Measurements from ENCODE around the gene COL28A1.

Gene COL28A1

GRCh38 chr7:7535691-7536090 is at the start of gene COL28A1:
TSS of gene COL28A1 (minus strand) at chr7:7535873. CDS start at chr7:7532875, 2,998 bp downstream.
- no peak for DNase-seq
- TF ChIP-seq GATA1 (IDR thresholded peaks at IDR 0.05; ENCODE audit: low read depth, low read length) (no peak), POLR2A (IDR thresholded peaks at IDR 0.05; ENCODE audit: low read length) (no peak)

GRCh38 chr7:7584653-7585052 is 49.0 kb upstream of the COL28A1 start:
- TF ChIP-seq POLR2A (IDR thresholded peaks at IDR 0.05; ENCODE audit: low read length) (no peak), GATA1 (IDR thresholded peaks at IDR 0.05; ENCODE audit: low read depth, low read length) (no peak)
- DNase-seq, result peak; percentile 8 to 9

- peak in 1 of 2 experiments; percentile 8 for DNase-seq
- TF ChIP-seq POLR2A (IDR thresholded peaks at IDR 0.05; ENCODE audit: low read length) (no peak), GATA1 (IDR thresholded peaks at IDR 0.05; ENCODE audit: low read depth, low read length) (no peak)
These were observed 48.1 kb upstream of the COL28A1 start for GRCh38 chr7:7583731-7584130.

GRCh38 chr7:7582596-7582995 is 46.9 kb upstream of the COL28A1 start:
- peak; percentile 36 to 78 for DNase-seq
- TF ChIP-seq GATA1 (IDR thresholded peaks at IDR 0.05; ENCODE audit: low read depth, low read length) (no peak), POLR2A (IDR thresholded peaks at IDR 0.05; ENCODE audit: low read length) (no peak)

- TF ChIP-seq POLR2A (IDR thresholded peaks at IDR 0.05; ENCODE audit: low read length), result no peak
- TF ChIP-seq GATA1 (IDR thresholded peaks at IDR 0.05; ENCODE audit: low read depth, low read length), result no peak
- DNase-seq, result no peak
These were observed 46.0 kb upstream of the COL28A1 start for GRCh38 chr7:7581531-7582179.

GRCh38 chr7:7579638-7580037 is 44.0 kb upstream of the COL28A1 start:
- TF ChIP-seq POLR2A (IDR thresholded peaks at IDR 0.05; ENCODE audit: low read length) (no peak), GATA1 (IDR thresholded peaks at IDR 0.05; ENCODE audit: low read depth, low read length) (no peak)
- no peak for DNase-seq

GRCh38 chr7:7577888-7578287 is 42.2 kb upstream of the COL28A1 start:
- TF ChIP-seq POLR2A (IDR thresholded peaks at IDR 0.05; ENCODE audit: low read length) (no peak), GATA1 (IDR thresholded peaks at IDR 0.05; ENCODE audit: low read depth, low read length) (no peak)
- no peak for DNase-seq

- no peak for DNase-seq
- no peak for TF ChIP-seq POLR2A (IDR thresholded peaks at IDR 0.05; ENCODE audit: low read length)
- TF ChIP-seq GATA1 (IDR thresholded peaks at IDR 0.05; ENCODE audit: low read depth, low read length), result no peak
These were observed 40.7 kb upstream of the COL28A1 start for GRCh38 chr7:7576344-7576743.

GRCh38 chr7:7573701-7574100 is 38.0 kb upstream of the COL28A1 start:
- TF ChIP-seq POLR2A (IDR thresholded peaks at IDR 0.05; ENCODE audit: low read length), result no peak
- DNase-seq, result no peak

- TF ChIP-seq POLR2A (IDR thresholded peaks at IDR 0.05; ENCODE audit: low read length), result no peak
- no peak for TF ChIP-seq GATA1 (IDR thresholded peaks at IDR 0.05; ENCODE audit: low read depth, low read length)
- no peak for DNase-seq
These were observed 34.9 kb upstream of the COL28A1 start for GRCh38 chr7:7570584-7570983.

- no peak for DNase-seq
- TF ChIP-seq POLR2A (IDR thresholded peaks at IDR 0.05; ENCODE audit: low read length), result no peak
- TF ChIP-seq GATA1 (IDR thresholded peaks at IDR 0.05; ENCODE audit: low read depth, low read length), result no peak
These were observed 33.9 kb upstream of the COL28A1 start for GRCh38 chr7:7569615-7570014.

GRCh38 chr7:7569081-7569527 is 33.4 kb upstream of the COL28A1 start:
- TF ChIP-seq GATA1 (IDR thresholded peaks at IDR 0.05; ENCODE audit: low read depth, low read length), result no peak
- TF ChIP-seq POLR2A (IDR thresholded peaks at IDR 0.05; ENCODE audit: low read length), result no peak
- DNase-seq, result no peak

- DNase-seq, result no peak
- TF ChIP-seq POLR2A (IDR thresholded peaks at IDR 0.05; ENCODE audit: low read length) (no peak), GATA1 (IDR thresholded peaks at IDR 0.05; ENCODE audit: low read depth, low read length) (no peak)
These were observed 32.9 kb upstream of the COL28A1 start for GRCh38 chr7:7568553-7568952.

- no peak for DNase-seq
- TF ChIP-seq GATA1 (IDR thresholded peaks at IDR 0.05; ENCODE audit: low read depth, low read length) (no peak), POLR2A (IDR thresholded peaks at IDR 0.05; ENCODE audit: low read length) (no peak)
These were observed 32.3 kb upstream of the COL28A1 start for GRCh38 chr7:7567898-7568531.

All from erythroblast (primary cell).